GM13977 (cell line): ENCODE measurements around the gene PDILT.
"Not testable (repeated sequence)": the region's sequence is repeated elsewhere in the genome, so short reads cannot be mapped to it uniquely, and the experiment has no call there.

Experiments
- DNase-seq: peaks from one replicate; pipeline ENCODE4 v3.0.0; 2012; ENCODE audit warnings: low spot score
- in situ Hi-C: fragments of 300-500 bp; cut with MboI; formaldehyde crosslinking; loops from one replicate; pipeline ENCODE4 v1.12.0; 2022; ENCODE audit warnings: low sequenced_read_pairs, low pct_unique_long_range_greater_than_20kb, mixed read lengths, inconsistent platforms; ENCODE audit not compliant: unreplicated experiment
- TF ChIP-seq, protein P1 (sequence below): IDR thresholded peaks from 2 replicates; pipeline ENCODE4 v1.5.1; 2012; ENCODE audit warnings: mild to moderate bottlenecking, control low read depth; ENCODE audit not compliant: insufficient read depth; ENCODE audit errors: extremely low read depth, missing control alignments

PDILT gene

GRCh38 chr16:20404637-20405036 is at the start of gene PDILT:
Gene PDILT (minus strand): TSS chr16:20404737. CDS start chr16:20399300, 5,437 bp downstream.
- TF ChIP-seq, protein P1, sequence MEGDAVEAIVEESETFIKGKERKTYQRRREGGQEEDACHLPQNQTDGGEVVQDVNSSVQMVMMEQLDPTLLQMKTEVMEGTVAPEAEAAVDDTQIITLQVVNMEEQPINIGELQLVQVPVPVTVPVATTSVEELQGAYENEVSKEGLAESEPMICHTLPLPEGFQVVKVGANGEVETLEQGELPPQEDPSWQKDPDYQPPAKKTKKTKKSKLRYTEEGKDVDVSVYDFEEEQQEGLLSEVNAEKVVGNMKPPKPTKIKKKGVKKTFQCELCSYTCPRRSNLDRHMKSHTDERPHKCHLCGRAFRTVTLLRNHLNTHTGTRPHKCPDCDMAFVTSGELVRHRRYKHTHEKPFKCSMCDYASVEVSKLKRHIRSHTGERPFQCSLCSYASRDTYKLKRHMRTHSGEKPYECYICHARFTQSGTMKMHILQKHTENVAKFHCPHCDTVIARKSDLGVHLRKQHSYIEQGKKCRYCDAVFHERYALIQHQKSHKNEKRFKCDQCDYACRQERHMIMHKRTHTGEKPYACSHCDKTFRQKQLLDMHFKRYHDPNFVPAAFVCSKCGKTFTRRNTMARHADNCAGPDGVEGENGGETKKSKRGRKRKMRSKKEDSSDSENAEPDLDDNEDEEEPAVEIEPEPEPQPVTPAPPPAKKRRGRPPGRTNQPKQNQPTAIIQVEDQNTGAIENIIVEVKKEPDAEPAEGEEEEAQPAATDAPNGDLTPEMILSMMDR, result no peak
- in situ Hi-C loops, result loop anchor here (25.0 kb wide), 1 partner anchor 308 kb away; no protein-coding TSS in a partner anchor
- DNase-seq, result no peak

- DNase-seq, in situ Hi-C loops: not testable (repeated sequence)
Measured at GRCh38 chr16:20453633-20454032, 49.1 kb upstream of the PDILT start.

DNA sequence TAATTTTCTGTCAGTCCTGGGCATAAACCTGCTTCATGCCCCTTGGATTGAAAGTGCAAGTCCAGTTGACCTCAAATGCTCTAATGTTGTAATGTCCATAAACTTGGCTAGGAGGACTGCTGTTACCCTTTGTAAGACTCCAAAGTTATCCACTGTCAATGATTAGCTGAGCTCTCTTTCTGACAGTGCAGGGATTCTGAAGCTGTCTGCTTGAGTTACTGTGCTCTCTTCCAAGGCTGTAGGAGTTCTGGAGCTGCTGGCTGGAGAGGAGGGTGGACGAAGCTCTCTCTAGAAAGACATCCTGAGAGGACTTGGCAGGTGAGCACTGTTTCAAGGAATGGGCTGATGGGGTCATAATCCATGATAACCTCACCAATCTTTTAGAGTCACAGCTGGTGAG is 46.8 kb upstream of the PDILT start, which contains the start of gene ACSM2A:
TSS of gene ACSM2A (plus strand) at position 158 of the 400 bp plus-strand sequence. CDS start 8,594 bp downstream, outside the sequence.
- DNase-seq, in situ Hi-C loops: not testable (repeated sequence)

DNA sequence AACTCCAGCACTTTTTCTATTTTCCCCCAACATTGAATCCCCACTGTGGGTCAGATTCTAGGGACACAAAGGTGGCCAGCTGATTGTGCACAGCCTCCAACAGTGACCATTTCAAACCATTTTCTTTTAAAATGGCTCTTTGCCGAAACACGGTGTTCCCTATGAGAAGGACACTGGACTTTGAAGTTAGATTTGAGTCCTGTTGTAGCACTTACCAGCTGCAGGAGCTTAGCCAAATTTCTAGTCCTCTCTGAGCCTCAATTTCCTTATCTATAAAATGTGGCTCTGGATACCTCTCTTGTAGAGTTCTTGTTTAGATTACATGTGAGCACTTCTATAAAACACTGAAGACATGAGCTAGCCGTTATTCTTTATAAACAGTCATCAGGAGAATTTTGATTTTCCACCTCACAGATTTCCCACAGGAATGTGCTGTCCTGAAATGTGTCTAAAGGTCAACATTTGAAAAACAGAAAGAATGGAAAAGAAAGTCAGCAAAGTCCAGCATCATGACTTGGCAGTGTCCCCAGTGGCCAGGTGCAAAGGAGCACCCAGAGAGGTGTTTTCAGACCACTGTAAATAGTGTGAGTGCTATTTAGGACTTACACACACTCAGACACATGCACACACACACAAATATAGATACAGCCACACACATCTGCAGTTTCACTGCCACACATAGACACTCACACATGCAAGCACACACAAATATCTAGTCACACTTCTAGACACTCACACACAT is 42.3 kb upstream of the PDILT start:
- in situ Hi-C loops, DNase-seq: not testable (repeated sequence)

- DNase-seq, in situ Hi-C loops: not testable (repeated sequence)
Measured at GRCh38 chr16:20441859-20442258, 37.3 kb upstream of the PDILT start.

- DNase-seq, result no peak
- TF ChIP-seq, protein P1, result no peak
- in situ Hi-C loops, result no loop called here
Measured at GRCh38 chr16:20441191-20441590, 36.7 kb upstream of the PDILT start.

DNA sequence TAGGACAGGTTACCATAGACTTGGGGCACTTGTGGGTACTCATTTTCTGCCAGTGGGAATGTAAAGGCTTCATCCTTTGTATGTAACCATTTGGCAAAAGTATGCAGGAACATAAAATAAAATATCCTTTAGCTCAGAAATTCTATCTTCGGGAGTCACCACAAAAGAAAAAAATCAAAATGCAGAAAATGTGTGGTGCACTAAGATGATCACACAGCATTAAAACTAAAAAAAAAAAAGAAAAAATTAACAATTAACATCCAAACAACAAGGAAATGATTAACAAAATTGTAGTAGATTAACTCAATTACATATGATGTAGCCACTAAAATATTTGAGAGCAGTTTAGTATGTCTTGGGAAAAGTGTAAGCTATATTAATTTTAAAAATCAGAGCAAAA is 36.2 kb upstream of the PDILT start:
- DNase-seq, in situ Hi-C loops: not testable (repeated sequence)

DNA sequence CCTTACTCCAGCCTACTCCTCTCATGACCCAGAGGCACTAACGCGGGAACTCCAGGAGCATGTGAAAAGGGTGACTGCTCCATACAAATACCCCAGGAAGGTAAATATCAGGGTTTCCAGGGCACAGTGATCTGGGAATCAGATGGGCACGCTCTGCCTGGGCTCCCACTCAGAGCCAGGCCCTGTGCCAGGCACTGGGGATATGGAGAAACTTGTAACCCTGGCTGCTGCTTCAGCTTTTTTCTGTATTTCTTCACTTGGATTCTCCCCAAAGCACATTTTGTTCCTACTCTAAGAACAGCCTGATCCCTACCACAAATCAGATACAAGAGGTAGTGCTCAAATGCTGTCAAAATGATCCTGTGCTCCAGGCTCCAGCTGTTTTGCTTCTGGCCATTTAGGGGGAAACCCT is 35.3 kb upstream of the PDILT start:
- DNase-seq, in situ Hi-C loops: not testable (repeated sequence)

DNA sequence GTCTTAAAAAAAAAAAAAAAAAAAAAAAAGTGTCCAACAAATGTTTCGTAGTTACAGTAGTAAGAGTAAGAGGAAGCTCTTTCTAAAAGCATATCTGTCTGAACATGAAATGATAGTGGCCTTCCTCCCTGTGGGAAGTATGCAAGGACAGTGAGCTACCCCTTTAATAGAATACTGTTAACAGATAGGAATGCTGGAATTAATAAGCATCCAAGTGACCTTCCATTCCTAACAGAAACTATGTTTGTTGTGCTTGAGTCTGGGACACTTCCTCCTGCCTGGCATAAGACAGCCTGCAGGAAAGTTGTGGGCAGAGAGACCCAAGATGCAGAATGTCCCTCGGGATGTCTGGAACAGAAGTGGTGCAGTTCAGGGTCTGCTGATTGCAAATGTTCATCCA is 34.4 kb upstream of the PDILT start:
- in situ Hi-C loops, DNase-seq: not testable (repeated sequence)

DNA sequence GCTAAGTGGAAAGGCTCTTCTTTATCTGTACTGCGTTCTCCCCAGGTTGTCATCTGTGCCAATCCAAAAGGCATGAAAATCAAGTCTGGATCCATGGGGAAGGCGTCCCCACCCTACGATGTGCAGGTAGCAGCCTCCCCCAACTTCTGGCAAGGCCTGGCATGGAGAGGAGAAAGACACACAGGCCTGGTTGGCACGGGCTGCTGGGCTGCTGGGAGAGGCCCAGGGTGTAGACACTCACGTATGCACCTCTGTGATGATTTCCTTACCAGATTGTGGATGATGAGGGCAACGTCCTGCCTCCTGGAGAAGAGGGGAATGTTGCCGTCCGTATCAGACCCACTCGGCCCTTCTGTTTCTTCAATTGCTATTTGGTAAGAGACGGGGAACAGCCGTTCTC is 26.4 kb upstream of the PDILT start:
- DNase-seq, result no peak
- in situ Hi-C loops, result no loop called here
- TF ChIP-seq, protein P1, result no peak

DNA sequence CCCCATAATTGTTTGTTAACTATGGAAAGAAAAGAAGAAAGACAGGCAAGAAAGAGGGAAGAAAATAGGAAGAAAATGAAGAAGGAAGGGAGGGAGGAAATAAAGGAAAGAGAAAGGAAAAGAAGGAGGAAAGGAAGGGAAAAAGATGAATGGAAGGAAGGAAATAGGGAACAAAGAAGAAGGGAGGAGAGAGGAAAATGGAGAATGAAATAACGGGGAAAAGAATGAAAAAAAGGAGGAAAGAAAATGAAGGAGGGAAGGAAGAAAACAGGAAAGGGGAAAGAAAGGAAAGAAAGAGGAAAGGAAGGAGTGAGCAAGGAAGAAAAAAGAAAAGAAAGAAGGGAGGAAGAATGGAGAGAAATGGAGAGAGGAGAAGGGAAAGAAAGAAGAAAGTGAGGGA is 25.9 kb upstream of the PDILT start:
- in situ Hi-C loops, DNase-seq: not testable (repeated sequence)

DNA sequence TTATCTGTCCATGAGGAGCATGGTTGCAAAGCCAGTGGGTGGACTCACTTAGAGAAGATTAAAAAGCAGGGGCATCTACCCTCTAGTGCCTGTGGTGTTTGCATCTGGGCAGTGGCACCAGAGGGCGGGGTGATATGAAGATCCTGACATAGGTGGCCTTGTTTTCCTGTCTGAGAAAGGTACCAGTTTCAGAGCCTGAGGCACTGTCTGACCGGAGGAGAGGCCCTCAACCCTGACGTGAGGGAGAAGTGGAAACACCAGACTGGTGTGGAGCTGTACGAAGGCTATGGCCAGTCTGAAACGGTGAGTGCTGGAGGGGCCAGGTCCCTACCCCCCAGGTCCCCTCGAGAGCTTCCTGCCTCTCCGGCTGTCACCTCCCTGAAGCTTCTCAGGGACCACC is 25.0 kb upstream of the PDILT start:
- in situ Hi-C loops, DNase-seq: not testable (repeated sequence)

DNA sequence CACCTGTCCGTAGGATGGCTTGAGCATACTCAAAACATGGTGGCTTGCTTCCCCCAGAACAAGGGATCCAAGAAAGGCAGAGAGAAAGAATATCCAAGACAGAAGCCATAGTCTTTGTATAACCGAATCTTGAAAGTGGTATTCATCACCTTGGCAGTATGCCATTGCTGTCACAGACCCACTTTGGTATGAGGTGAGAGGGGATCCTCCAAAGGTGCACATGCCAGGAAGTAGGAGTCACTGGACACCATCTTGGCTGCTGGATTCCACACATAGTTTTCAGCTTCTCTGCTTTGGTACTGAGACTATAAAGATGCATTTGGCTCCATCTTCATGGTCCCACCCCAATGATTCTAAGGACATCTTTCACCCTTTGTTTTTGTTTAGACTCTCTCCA is 22.9 kb upstream of the PDILT start:
- in situ Hi-C loops, DNase-seq: not testable (repeated sequence)
